HG02759 (cell line): Measurements from ENCODE around the gene RBM15B.
"Not testable (repeated sequence)": the region's sequence is repeated elsewhere in the genome, so short reads cannot be mapped to it uniquely, and the experiment has no call there.

ENCODE experiments used
- ATAC-seq: cut with Tn5 transposase; IDR thresholded peaks from one replicate; pipeline ENCODE4 v1.9.1; 2021; ENCODE audit warnings: mild to moderate bottlenecking, moderate library complexity; ENCODE audit not compliant: unreplicated experiment

The RBM15B gene

GRCh38 chr3:51391075-51391565, at the start of gene RBM15B:
Gene RBM15B, plus strand, starts transcription at chr3:51391285. Its CDS starts 115 bp downstream, at chr3:51391400.
- ATAC-seq = peak; percentile 93

DNA sequence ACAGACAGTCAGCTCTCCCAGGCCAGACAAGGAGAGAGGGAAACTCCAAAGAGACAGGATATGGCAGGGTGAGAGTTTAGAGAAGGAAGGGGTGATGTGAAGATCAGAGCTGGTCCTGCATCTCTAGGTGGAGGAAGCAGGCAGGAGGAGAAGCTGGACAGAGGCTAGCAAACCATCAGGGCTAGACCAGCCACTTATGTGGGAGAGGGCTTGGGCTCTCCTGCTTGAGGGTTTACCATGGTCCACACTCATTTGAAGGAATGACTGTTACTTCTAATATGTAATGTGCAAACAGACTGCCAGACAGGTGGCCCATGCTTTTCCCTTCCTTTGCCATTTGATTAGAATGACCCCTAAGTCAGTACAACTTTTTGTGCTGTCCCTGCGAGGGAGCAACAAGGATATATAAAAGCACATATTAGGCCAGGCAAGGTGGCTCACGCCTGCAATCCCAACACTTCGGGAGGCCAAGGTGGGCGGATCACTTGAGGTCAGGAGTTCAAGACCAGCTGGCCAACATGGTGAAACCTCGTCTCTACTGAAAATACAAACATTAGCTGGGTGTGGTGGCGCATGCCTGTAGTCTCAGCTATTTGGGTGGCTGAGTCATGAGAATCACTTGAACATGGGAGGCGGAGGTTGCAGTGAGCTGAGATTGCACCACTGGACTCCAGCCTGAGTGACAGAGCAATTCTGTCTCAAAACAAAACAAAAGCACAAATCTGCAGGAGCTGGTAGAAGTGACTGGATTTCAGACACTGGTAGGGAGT, 47.0 kb upstream of the RBM15B start:
- no peak for ATAC-seq

GRCh38 chr3:51350751-51351150, 40.3 kb upstream of the RBM15B start:
- ATAC-seq = no peak

- no peak for ATAC-seq
Observed at GRCh38 chr3:51353131-51353530, 38.0 kb upstream of the RBM15B start.

DNA sequence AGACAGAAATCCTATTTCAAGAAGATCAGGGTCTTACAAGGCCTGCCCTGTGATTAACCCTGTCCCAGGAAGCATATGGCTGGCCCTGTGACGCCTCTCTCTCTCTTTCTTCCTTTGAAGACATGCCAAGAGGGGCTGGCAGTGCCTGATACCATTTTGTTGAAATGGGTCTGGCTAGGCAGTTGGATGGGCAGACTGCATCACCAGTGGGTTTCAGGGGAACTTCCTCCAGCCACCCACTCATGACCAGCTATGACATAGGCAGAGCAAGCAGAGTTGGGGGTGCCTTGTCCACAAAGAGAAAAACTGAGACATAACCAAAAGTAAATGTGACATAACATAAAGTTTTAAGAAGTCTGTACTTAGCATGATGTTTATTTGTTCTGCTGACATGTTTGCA, 37.4 kb upstream of the RBM15B start:
- no peak for ATAC-seq

- ATAC-seq = no peak
Observed at GRCh38 chr3:51354172-51354571, 36.9 kb upstream of the RBM15B start.

DNA sequence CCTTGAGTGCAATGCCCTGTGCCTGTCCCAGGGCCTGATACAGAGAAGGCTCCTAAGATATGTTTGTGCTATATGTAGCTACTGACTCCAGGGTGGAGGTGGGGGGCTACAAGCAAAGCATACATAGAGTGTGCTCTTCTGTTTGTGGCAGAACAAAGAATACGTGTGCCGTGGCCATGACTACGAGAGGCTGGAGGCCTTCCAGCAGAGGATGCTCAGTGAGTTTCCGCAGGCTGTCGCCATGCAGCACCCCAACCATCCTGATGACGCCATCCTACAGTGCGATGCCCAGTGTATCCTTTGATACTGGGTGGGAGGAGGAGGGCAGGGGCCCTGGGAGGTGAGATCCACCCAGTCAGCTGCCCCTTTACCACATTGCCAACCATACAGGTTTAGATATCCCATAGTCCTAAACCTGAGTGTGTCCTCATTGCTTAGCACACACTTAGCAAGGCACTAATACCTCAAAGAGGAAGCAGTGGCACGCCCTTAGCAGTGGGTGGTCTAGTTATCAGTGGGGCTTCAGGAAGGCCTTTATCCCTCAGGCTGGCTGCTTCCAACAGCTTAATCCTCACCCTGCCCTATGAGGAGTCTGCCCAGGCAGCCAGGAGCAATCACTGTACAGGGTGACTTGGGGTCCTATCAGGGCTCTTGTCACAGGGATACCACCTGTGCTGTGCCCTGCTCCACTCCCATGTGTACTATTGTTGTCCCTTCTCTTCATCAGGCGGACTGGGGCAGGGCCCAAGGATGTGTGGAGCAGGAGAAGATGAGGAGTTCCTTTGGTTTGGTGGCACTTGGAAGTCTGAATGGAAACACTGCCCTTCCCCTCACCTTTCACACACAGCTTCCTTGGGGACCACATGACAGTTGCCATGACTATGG, 36.1 kb upstream of the RBM15B start:
- no peak for ATAC-seq

DNA sequence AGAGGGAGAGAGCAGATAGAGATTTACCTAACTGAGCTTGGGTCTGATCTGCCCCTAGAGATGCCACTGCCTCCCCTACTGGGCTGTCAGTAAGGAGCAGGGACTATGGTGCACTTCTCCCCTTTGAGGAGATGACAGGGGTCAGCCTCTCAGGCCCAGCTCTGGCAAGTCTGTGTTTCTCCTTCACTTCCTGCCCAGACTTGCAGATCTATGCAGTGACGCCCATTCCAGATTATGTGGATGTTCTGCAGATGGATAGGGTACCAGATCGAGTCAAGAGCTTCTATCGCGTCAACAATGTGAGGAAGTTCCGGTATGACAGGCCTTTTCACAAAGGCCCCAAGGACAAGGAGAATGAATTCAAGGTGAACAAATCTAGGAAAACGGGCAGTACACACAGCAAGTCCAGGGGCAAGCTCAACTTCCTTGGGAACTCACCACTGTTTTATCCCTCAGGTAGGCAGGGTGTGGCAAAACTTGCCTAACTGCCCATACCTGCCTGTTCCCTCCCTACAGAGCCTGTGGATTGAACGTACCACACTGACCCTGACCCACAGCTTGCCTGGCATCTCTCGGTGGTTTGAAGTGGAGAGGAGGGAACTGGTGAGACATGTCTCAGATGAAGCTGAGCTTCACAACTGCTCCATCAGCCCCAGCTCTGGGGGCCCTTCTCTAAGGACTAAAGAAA, 35.0 kb upstream of the RBM15B start:
- ATAC-seq = no peak

DNA sequence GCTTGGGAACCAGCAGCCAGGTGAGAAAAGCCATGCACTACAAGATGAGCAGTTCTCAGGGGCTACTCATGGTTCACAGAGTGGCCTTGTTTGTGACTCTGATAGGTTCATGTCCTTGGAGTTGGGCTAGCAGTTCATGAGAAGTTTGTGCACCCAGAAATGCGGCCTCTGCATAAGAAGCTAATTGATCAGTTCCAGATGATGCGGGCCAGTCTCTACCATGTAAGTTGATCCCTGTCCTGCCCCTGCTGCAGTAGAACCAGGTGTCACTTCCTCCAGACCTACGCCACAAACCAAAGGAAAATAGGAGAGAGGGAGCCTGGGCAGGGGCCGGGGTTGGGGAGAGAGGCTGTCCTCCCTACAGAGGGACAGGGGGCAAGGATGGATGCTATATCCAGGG, 33.2 kb upstream of the RBM15B start:
- no peak for ATAC-seq

GRCh38 chr3:51358981-51359380, 32.1 kb upstream of the RBM15B start:
- ATAC-seq = no peak

DNA sequence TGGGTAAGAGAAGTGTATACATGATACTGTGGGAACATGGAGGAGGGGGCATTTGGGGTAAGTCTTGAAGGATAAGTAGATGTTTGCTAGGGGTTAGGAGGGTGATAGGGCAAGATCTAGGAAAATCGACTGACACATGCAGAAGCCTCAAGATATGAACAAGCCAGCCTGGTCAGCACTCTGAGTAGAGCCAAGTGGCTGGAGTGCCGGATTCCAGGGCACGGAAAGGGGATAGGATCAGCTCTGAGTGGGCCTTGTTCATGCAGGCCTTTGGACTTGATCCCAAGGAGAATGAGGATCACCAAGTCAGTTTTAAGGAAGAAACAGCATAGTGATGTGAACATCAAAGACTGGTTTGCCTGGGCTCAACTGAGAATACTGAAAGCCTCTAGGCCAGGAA, 30.3 kb upstream of the RBM15B start:
- no peak for ATAC-seq

- ATAC-seq = no peak
Observed at GRCh38 chr3:51361746-51362145, 29.3 kb upstream of the RBM15B start.

- ATAC-seq = no peak
Observed at GRCh38 chr3:51362476-51362875, 28.6 kb upstream of the RBM15B start.

DNA sequence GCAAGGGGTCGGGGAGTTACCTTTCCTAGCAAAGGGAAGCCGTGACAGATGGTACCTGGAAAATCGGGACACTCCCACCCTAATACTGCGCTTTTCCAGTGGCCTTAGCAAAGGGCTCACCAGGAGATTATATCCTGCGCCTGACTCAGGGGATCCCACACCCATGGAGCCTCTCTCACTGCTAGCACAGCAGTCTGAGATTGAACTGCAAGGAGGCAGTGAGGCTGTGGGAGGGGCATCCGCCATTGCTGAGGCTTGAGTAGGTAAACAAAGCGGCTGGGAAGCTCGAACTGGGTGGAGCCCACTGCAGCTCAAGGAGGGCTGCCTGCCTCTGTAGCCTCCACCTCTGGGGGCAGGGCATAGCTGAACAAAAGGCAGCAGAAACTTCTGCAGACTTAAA, 22.8 kb upstream of the RBM15B start:
- ATAC-seq = not testable (repeated sequence)

- no peak for ATAC-seq
Observed at GRCh38 chr3:51371943-51372557, 19.0 kb upstream of the RBM15B start.

DNA sequence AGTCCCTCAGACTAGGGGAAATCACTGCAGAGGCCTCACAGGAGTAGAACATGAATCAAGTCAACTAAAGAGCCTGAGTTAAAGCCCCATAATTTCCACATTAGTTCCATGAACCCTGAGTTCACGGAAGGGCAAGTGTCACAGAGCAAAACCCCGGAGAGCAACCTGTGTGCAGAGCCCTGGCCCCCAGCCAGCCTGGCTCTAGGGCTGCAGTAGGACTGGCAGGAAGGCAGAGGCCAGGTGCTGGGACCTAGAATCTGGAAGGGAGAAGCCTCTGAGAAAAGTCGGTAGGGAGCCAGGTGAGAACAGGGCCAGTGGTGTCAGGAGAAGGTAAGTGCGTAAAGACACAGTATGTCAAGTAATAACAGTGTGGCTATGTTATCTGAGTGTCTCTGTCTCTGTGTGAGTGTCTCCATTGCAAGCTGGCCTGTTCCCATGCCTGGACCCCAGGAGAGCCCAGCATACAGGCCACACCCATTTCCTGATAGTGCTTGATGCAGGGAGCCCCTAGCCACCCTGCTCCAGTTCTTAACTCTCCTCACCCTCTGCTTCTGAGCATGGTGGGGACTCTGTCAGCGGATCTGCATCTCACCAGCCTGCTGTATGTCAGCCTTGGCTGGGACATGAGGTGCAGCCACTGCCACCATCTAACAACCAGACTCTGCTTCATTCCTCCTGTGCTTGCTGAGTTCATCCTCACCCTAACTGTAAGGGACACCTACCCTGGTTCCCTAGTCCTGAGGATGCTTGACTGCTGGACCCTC, 17.2 kb upstream of the RBM15B start:
- no peak for ATAC-seq

DNA sequence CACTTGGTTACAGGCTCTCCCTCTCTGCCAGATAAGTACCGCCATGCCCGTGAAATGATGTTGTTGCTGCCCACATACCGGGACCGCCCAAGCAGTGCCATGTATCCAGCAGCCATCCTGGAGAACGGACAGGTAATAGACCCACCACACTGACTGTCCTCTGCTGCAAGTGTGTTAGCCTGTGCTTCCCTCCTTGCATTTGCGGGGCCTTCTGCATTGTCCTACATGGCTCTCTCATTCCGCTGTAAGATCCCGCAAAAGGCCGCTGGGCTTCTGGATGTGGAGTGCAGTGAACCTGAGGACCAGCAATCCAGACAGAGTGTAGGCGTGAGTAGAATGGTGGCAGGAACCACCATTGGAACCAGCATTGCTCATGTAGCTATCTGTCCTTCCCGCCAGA, 16.6 kb upstream of the RBM15B start:
- ATAC-seq = no peak

DNA sequence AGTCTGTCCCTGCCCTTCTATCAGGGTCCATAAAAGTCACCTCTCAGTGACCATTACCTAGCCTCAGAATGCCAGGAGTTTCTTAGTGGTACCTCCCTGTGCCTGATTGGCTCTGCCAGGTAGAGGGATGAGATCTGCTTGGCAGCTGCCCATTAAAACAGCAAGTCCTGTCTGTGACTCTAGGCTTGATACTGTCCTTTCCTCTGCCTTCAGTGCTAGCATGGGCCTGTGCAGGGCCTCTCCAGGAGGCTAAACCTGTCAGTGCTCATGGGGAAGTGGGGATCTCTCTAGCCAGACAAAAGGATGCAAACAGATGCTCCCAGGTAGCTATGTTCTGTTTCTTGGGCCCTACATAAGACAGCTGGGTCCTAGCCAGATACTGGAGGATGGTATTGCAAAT, 15.9 kb upstream of the RBM15B start:
- ATAC-seq = no peak

GRCh38 chr3:51375571-51375970, 15.5 kb upstream of the RBM15B start:
- ATAC-seq = no peak

- ATAC-seq = no peak
Observed at GRCh38 chr3:51378065-51378464, 13.0 kb upstream of the RBM15B start.
